Stimulated activated CD4-positive, alpha-beta T cell treated with anti-CD3 and anti-CD28 coated beads, Interleukin-4, amount 100 ng/mL, for 4 hours (primary cell): ENCODE data around the gene MCRIP2.

Source experiments
- DNase-seq, 2 experiments: peaks; one replicate each; pipeline ENCODE4 v3.0.0-alpha.2; 2020

MCRIP2 gene

DNA sequence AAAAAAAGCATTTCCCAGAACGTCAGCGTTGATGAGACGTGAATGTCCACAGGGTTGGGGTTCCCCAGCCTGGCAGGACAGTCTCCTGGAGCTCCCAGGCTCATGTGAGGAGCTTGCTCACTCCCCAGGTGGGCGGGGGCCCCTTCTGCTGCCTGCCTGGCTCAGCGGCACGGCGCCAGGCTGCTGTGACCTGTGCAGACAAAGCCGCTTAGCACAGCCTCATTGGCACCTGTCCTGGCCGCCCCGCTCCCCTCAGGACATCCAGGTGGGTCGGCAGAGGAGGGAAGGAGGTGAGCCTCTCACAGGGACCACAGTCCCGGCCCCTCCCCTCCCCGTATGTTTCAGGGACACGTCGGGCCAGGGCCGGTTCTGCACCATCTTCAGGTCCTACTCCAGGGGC is 23.8 kb upstream of the MCRIP2 start:
- DNase-seq, result no peak

- DNase-seq, result no peak
Measured at GRCh38 chr16:619476-620100, 22.0 kb upstream of the MCRIP2 start.

DNA sequence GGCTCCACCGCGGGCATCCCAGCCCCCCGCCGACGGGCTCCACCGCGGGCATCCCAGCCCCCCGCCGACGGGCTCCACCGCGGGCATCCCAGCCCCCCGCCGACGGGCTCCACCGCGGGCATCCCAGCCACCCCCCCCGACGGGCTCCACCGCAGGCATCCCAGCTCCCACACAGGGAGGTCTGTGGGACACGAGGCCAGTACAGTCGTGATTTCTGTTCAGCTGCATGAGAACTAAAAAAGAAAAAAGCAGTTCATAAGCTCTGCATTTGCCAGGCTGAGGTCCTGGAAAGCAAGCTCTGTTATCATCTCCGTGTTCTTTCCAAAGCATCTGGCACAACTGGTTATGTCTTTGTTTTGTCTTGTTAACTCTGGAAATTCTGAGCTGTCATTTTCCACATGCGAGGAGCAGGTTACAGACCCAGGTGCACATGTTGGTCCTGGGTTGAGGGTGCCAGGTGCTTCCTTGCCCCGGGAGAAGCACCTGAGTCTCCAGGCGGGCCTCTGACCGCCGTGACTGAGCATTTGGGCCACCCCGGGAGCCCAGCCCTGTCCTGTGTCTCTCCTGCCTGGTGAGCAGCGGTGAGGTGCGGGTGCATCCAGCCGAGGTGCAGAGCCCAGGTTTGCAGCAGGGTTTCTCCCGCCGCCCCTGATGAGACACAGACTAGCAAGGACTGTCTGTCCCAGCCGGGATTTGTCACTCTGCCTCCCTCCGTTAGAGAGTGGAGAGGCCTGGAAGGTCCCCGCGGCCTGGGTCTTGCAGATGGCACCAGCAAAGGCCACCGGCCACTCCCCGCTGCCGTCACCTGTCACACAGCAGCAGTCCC is 20.7 kb upstream of the MCRIP2 start:
- DNase-seq, result no peak

GRCh38 chr16:621526-622105 is 20.0 kb upstream of the MCRIP2 start:
- DNase-seq, result no peak

GRCh38 chr16:622920-623280 is 18.7 kb upstream of the MCRIP2 start:
- no peak for DNase-seq

GRCh38 chr16:624526-625070 is 17.0 kb upstream of the MCRIP2 start:
- DNase-seq, result no peak

DNA sequence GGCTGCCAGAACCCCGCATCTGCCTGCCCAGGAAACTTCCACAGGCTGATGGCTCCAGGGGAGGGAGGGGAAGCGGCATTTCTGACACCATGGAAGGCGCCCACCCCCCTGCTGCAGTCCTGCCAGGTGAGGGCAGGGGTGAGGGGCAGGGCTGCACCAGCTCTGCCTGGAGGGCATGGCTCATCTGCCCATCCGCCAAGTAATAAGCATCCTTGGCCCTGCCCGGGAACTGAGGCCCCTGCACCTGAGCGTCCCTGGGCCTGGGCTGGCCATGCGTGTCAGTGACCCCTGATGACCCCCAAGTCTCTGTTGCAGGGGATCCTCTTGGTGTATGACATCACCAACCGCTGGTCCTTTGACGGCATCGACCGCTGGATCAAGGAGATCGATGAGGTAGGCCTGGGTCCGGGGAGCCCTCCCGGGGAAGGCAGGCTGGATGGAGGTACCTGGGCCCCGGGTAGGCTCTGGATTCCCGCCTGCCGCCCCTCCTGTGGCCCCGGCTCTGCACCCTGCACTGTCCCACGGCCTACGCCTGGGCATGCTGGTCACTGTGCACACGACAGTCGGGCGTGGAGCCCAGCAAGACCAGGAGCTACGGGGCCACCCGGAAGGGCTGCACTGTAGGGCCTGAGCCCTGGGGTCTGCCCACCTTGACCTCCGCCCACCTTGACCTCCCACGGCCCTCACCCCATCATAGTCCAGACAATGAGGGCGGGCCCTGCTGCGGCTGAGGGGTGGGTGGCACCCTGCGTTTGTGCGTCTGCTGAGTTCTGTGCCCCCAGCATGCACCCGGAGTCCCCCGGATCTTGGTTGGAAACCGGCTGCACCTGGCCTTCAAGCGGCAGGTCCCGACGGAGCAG is 16.3 kb upstream of the MCRIP2 start:
- DNase-seq, result no peak

GRCh38 chr16:625977-626765 is 15.5 kb upstream of the MCRIP2 start:
- no peak for DNase-seq

GRCh38 chr16:626787-627453 is 14.7 kb upstream of the MCRIP2 start:
- DNase-seq, result no peak

DNA sequence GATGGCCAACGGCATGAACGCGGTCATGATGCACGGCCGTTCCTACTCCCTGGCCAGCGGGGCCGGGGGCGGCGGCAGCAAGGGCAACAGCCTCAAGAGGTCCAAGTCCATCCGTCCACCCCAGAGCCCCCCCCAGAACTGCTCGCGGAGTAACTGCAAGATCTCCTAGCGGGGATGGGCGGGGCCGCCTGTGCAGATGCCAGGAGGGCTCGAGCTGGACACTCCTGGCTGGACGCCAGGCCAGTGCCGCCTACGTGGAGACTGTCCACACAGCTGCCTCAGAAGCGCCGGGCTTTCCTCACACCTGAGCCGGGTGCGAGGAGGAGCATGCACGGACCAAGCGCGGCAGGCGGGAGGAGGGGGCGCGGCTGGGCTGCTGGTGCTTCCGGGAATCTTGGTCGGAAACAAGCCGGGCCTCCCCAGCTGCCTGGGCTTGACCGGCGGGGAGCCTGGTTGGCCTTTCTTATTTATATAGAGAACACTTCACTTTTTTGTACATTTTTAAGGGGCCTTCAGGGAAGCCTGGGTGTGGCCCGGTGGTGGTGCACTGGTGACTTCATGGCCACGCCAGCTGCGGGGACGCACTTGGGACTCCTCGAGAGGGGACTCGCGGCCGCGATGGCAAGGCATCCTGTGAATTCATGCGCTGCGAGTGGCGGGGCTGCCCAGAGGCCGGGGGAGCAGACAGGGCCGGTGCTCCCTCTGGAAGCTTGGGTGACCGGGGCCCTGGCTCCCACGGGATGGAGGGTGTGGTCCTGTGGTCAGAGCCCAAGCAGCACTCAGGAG is 14.0 kb upstream of the MCRIP2 start:
- DNase-seq, result no peak

- no peak for DNase-seq
Measured at GRCh38 chr16:628321-629061, 13.1 kb upstream of the MCRIP2 start.

DNA sequence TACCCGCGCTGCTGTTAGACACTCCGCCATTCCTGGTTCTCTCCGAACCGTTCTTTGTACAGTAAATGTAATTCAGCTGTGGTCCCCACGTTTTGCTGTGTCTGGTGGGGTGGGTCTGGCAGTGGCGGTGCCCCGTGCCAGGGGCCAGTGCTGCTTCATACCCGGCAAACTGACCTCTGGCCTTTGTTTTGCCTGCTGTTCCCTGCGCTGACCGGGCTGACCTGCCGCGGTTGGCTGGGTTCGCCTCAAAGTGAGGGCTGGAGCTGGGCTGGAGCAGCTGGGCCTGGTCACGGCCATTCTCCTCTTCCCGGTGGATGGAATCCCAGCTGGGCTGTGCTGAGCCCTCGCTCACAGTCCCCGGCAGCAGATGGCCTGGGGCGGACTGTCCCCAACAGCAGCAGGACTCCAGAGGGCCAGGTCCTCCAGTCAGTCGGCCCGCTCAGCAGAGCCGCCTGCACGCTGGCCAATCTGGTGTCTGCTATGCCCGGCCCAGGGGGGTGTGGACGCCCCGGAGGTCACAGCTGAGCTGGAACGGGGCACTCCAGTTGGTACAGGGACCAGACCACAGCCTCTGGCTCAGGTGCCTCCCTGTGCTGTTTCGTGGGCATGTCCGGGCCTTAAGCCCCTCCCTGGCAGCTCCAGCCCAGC is 12.3 kb upstream of the MCRIP2 start:
- DNase-seq, result no peak

- DNase-seq, result no peak
Measured at GRCh38 chr16:629833-630248, 11.8 kb upstream of the MCRIP2 start.

- no peak for DNase-seq
Measured at GRCh38 chr16:630249-630814, 11.3 kb upstream of the MCRIP2 start.

- no peak for DNase-seq
Measured at GRCh38 chr16:630815-631405, 10.7 kb upstream of the MCRIP2 start, which contains the start of gene WFIKKN1. WFIKKN1 (plus strand) TSS chr16:630985; CDS start chr16:631254, 269 bp downstream.

GRCh38 chr16:631808-632358 is 9.7 kb upstream of the MCRIP2 start:
- no peak for DNase-seq

DNA sequence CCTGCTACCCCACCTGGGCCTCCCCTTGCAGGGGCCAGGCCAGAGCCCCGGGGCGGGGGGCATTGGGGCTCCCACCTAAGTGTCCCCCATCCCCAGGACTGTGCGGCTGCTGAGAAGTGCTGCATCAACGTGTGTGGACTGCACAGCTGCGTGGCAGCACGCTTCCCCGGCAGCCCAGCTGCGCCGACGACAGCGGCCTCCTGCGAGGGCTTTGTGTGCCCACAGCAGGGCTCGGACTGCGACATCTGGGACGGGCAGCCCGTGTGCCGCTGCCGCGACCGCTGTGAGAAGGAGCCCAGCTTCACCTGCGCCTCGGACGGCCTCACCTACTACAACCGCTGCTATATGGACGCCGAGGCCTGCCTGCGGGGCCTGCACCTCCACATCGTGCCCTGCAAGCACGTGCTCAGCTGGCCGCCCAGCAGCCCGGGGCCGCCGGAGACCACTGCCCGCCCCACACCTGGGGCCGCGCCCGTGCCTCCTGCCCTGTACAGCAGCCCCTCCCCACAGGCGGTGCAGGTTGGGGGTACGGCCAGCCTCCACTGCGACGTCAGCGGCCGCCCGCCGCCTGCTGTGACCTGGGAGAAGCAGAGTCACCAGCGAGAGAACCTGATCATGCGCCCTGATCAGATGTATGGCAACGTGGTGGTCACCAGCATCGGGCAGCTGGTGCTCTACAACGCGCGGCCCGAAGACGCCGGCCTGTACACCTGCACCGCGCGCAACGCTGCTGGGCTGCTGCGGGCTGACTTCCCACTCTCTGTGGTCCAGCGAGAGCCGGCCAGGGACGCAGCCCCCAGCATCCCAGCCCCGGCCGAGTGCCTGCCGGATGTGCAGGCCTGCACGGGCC is 8.9 kb upstream of the MCRIP2 start:
- no peak for DNase-seq
